HEK293T (cell line): ENCODE measurements around the gene GFER.

Experiments
- ARNT ChIP-seq: fragments of 450-650 bp; IDR thresholded peaks from 2 replicates; pipeline ENCODE4 v1.6.1; 2017; ENCODE audit warnings: mild to moderate bottlenecking
- BHLHE40 ChIP-seq: fragments of 450-650 bp; IDR thresholded peaks from 2 replicates; pipeline ENCODE4 v1.6.1; 2016; ENCODE audit warnings: mild to moderate bottlenecking, moderate library complexity, borderline replicate concordance
- CTBP1 ChIP-seq: fragments of 450-650 bp; IDR thresholded peaks from 2 replicates; pipeline ENCODE4 v1.6.1; 2016; ENCODE audit warnings: borderline replicate concordance
- ELF4 ChIP-seq: fragments of 450-650 bp; IDR thresholded peaks from 2 replicates; pipeline ENCODE4 v1.6.1; 2017; ENCODE audit warnings: antibody characterized with exemption
- FOXA1 ChIP-seq: fragments of 450-650 bp; IDR thresholded peaks from 2 replicates; pipeline ENCODE4 v1.6.1; 2016; ENCODE audit warnings: mild to moderate bottlenecking
- FOXK2 ChIP-seq: fragments of 450-650 bp; IDR thresholded peaks from 2 replicates; pipeline ENCODE4 v1.6.1; 2016; ENCODE audit warnings: mild to moderate bottlenecking
- FOXM1 ChIP-seq: fragments of 450-650 bp; IDR thresholded peaks from 2 replicates; pipeline ENCODE4 v1.6.1; 2017; ENCODE audit warnings: mild to moderate bottlenecking, borderline replicate concordance
- HDGF ChIP-seq: fragments of 450-650 bp; IDR thresholded peaks from 2 replicates; pipeline ENCODE4 v1.6.1; 2017; ENCODE audit warnings: antibody characterized with exemption, borderline replicate concordance
- L3MBTL2 ChIP-seq: fragments of 450-650 bp; conservative IDR thresholded peaks from 2 replicates; pipeline ENCODE4 v1.6.1; 2016; ENCODE audit warnings: mild to moderate bottlenecking
- LEF1 ChIP-seq: fragments of 450-650 bp; IDR thresholded peaks from 2 replicates; pipeline ENCODE4 v1.6.1; 2017; ENCODE audit warnings: mild to moderate bottlenecking, borderline replicate concordance
- SP1 ChIP-seq: fragments of 450-650 bp; IDR thresholded peaks from 2 replicates; pipeline ENCODE4 v1.6.1; 2017
- SUZ12 ChIP-seq: fragments of 450-650 bp; IDR thresholded peaks from 2 replicates; pipeline ENCODE4 v1.6.1; 2016; ENCODE audit warnings: mild to moderate bottlenecking

DNA sequence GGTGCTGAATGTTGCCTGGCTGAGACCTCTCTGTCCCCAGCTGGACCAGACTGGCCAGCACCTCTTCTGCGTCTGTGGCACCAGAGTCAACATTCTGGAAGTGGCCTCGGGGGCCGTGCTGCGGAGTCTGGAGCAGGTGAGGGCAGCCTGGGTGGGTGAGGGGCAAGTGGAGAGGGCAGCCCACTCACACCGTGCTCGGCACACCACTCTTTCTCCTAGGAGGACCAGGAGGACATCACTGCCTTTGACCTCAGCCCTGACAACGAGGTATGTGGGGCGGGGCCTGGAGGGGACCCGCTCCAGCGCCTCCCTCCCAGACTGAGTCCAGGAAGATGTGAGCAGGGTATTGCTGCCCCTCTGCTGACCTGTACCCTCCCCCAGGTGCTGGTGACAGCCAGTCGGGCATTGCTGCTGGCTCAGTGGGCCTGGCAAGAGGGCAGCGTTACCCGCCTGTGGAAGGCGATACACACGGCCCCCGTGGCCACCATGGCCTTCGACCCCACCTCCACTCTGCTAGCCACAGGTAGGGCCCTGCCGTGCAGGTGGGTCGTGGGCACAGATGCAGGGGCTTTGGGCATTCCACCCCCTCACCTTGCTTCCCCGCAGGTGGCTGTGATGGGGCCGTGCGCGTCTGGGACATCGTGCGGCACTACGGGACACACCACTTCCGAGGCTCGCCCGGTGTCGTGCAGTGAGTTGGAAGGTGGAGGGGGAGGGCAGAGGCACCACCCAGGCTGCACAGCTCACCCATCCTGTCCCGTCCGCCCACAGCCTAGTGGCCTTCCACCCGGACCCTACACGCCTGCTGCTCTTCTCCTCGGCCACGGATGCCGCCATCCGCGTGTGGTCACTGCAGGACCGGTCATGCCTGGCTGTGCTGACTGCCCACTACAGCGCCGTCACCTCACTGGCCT is 9.6 kb upstream of the GFER start:
- TF ChIP-seq SP1 (no peak), SUZ12 (no peak), FOXM1 (no peak), BHLHE40 (no peak), FOXA1 (no peak), ELF4 (no peak), CTBP1 (no peak), L3MBTL2 (no peak), HDGF (no peak), ARNT (no peak), LEF1 (no peak), FOXK2 (no peak)
